Cardiac fibroblast (primary cell): ENCODE data around the gene FLNA.

ENCODE experiments used
- DNase-seq, 2 donors: peaks; one replicate each; pipeline versions ENCODE4 v3.0.0 to v3.0.0-alpha.2; 2010; ENCODE audit warnings: low read depth in 2 of 2
- H3K4me3 ChIP-seq, 2 donors: replicated peaks in 1 of 2; 1 replicate in 1 of 2; 2 replicates in 1 of 2; pipeline ENCODE4 v1.5.1; 2011; ENCODE audit warnings: low read depth in 2 of 2, low read length in 2 of 2, mild to moderate bottlenecking in 2 of 2, moderate library complexity in 1 of 2
- CTCF ChIP-seq: IDR thresholded peaks from one replicate; pipeline ENCODE4 v1.5.1; 2011; ENCODE audit warnings: low read depth, mild to moderate bottlenecking, low read length, inconsistent platforms

The FLNA gene

GRCh38 chrX:154329294-154329693, 45.1 kb downstream of the FLNA start:
- peak in 1 of 2 donors; percentile 25 for DNase-seq
- no peak overlapping the region for H3K4me3 ChIP-seq
- no peak for TF ChIP-seq CTCF

- no peak for DNase-seq
- no peak overlapping the region for H3K4me3 ChIP-seq
- no peak for TF ChIP-seq CTCF
Measured at GRCh38 chrX:154328646-154329045, 45.8 kb downstream of the FLNA start.

- no peak for TF ChIP-seq CTCF
- H3K4me3 ChIP-seq: no peak overlapping the region
- DNase-seq: peak; percentile 18
Measured at GRCh38 chrX:154327038-154327820, 47.2 kb downstream of the FLNA start.

GRCh38 chrX:154325541-154325940, 48.9 kb downstream of the FLNA start:
- DNase-seq: peak; percentile 16 to 42
- no peak for TF ChIP-seq CTCF
- no peak overlapping the region for H3K4me3 ChIP-seq

GRCh38 chrX:154323537-154323936, 50.9 kb downstream of the FLNA start:
- DNase-seq: no peak
- TF ChIP-seq CTCF: no peak
- no peak overlapping the region for H3K4me3 ChIP-seq

GRCh38 chrX:154322890-154323289, 51.5 kb downstream of the FLNA start:
- no peak overlapping the region for H3K4me3 ChIP-seq
- DNase-seq: no peak
- TF ChIP-seq CTCF: no peak

GRCh38 chrX:154321594-154321993, 52.8 kb downstream of the FLNA start:
- no peak overlapping the region for H3K4me3 ChIP-seq
- no peak for DNase-seq
- no peak for TF ChIP-seq CTCF
